ENCODE data around the gene SAMD10.

GRCh38 chr20:63952769-63953168, 26.7 kb downstream of the SAMD10 start:
- TF ChIP-seq, protein P1, sequence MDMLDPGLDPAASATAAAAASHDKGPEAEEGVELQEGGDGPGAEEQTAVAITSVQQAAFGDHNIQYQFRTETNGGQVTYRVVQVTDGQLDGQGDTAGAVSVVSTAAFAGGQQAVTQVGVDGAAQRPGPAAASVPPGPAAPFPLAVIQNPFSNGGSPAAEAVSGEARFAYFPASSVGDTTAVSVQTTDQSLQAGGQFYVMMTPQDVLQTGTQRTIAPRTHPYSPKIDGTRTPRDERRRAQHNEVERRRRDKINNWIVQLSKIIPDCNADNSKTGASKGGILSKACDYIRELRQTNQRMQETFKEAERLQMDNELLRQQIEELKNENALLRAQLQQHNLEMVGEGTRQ (IDR thresholded peaks at IDR 0.05; ENCODE audit: borderline replicate concordance, low read depth, low read length), result no peak
- no peak for TF ChIP-seq CTCF (IDR thresholded peaks at IDR 0.05 in 2 of 3, conservative IDR thresholded peaks at IDR 0.05 in 1 of 3; ENCODE audit: control insufficient read depth in 2 of 3, extremely low read depth in 1 of 3, insufficient read depth in 1 of 3, low read depth in 3 of 3, low read length in 3 of 3)
- TF ChIP-seq BCL11A (IDR thresholded peaks at IDR 0.05; ENCODE audit: low read depth, low read length), result no peak
- no peak for TF ChIP-seq EGR1 (IDR thresholded peaks at IDR 0.05; ENCODE audit: borderline replicate concordance in 1 of 2, low read depth in 2 of 2, low read length in 2 of 2)

All from GM12878 (cell line).